H9 (cell line): ENCODE data around the gene CFAP107. TPM values are rescaled to one million over a fixed set of nuclear protein-coding genes. Genes with fewer than 3 reads are reported as not detected.

ENCODE experiments used
- DNase-seq: peaks from one replicate; pipeline ENCODE4 v3.0.0-alpha.2; 2017
- H2AFZ ChIP-seq: one replicate; pipeline ENCODE4 v1.6.1; 2013; ENCODE audit warnings: mild to moderate bottlenecking, low read length, control low read depth, moderate library complexity
- H2AK5ac ChIP-seq: 2 replicates; pipeline ENCODE4 v1.6.1; 2013; ENCODE audit warnings: low read length, control low read depth, mixed read lengths; ENCODE audit not compliant: insufficient read length
- H2BK120ac ChIP-seq: one replicate; pipeline ENCODE4 v1.6.1; 2013; ENCODE audit warnings: low read depth, mild to moderate bottlenecking, low read length, control low read depth, inconsistent platforms; ENCODE audit not compliant: poor library complexity, severe bottlenecking
- H2BK12ac ChIP-seq: 2 replicates; pipeline ENCODE4 v1.6.1; 2013; ENCODE audit warnings: low read length, control low read depth, mixed read lengths, low read depth; ENCODE audit not compliant: insufficient read length
- H2BK15ac ChIP-seq: 2 replicates; pipeline ENCODE4 v1.6.1; 2013; ENCODE audit warnings: low read depth, low read length, control low read depth
- H2BK20ac ChIP-seq: one replicate; pipeline ENCODE4 v1.6.1; 2013; ENCODE audit warnings: low read depth, mild to moderate bottlenecking, low read length, control low read depth, inconsistent platforms; ENCODE audit not compliant: poor library complexity, severe bottlenecking
- H2BK5ac ChIP-seq: 2 replicates; pipeline ENCODE4 v1.6.1; 2013; ENCODE audit warnings: low read length, control low read depth, mixed read lengths; ENCODE audit not compliant: insufficient read length
- H3K14ac ChIP-seq: 2 replicates; pipeline ENCODE4 v1.6.1; 2013; ENCODE audit warnings: low read length, control low read depth; ENCODE audit not compliant: insufficient read depth
- H3K18ac ChIP-seq: 2 replicates; pipeline ENCODE4 v1.6.1; 2013; ENCODE audit warnings: low read depth, mild to moderate bottlenecking, mixed read lengths, low read length, control low read depth; ENCODE audit not compliant: insufficient read length
- H3K23ac ChIP-seq: 2 replicates; pipeline ENCODE4 v1.6.1; 2013; ENCODE audit warnings: low read length, control low read depth, mixed read lengths, low read depth; ENCODE audit not compliant: insufficient read length
- H3K23me2 ChIP-seq: 2 replicates; pipeline ENCODE4 v1.6.1; 2013; ENCODE audit warnings: low read depth, mild to moderate bottlenecking, mixed read lengths, low read length, control low read depth; ENCODE audit not compliant: insufficient read length, poor library complexity, severe bottlenecking
- H3K27ac ChIP-seq: 2 replicates; pipeline ENCODE4 v1.5.1; 2013; ENCODE audit warnings: low read length, control low read depth, mixed read lengths, low read depth; ENCODE audit not compliant: insufficient read length
- H3K27me3 ChIP-seq: 2 replicates; pipeline ENCODE4 v1.6.1; 2013; ENCODE audit warnings: low read length, control low read depth, inconsistent platforms; ENCODE audit not compliant: insufficient read depth
- H3K4ac ChIP-seq: 2 replicates; pipeline ENCODE4 v1.6.1; 2013; ENCODE audit warnings: low read depth, mild to moderate bottlenecking, control low read depth, inconsistent platforms, low read length, moderate library complexity
- H3K4me1 ChIP-seq: 2 replicates; pipeline ENCODE4 v1.6.1; 2013; ENCODE audit warnings: low read length, control low read depth, inconsistent platforms; ENCODE audit not compliant: insufficient read depth
- H3K4me2 ChIP-seq: 2 replicates; pipeline ENCODE4 v1.6.1; 2013; ENCODE audit warnings: low read length, control low read depth, mixed read lengths; ENCODE audit not compliant: insufficient read length, insufficient read depth
- H3K56ac ChIP-seq: 2 replicates; pipeline ENCODE4 v1.6.1; 2013; ENCODE audit warnings: low read depth, mild to moderate bottlenecking, mixed read lengths, low read length, control low read depth; ENCODE audit not compliant: insufficient read length
- H3K79me1 ChIP-seq: 2 replicates; pipeline ENCODE4 v1.6.1; 2013; ENCODE audit warnings: low read depth, mild to moderate bottlenecking, moderate library complexity, low read length, control low read depth, inconsistent platforms; ENCODE audit not compliant: insufficient read depth, poor library complexity, severe bottlenecking
- H3K79me2 ChIP-seq: 2 replicates; pipeline ENCODE4 v1.6.1; 2013; ENCODE audit warnings: low read length, control low read depth, inconsistent platforms; ENCODE audit not compliant: insufficient read depth
- H3K9ac ChIP-seq: 2 replicates; pipeline ENCODE4 v1.6.1; 2013; ENCODE audit warnings: low read length, control low read depth, mixed read lengths; ENCODE audit not compliant: insufficient read length; ENCODE audit errors: extremely low read depth
- H3K9me3 ChIP-seq: one replicate; pipeline ENCODE4 v1.6.1; 2013; ENCODE audit warnings: low read depth, low read length, inconsistent platforms; ENCODE audit not compliant: control insufficient read depth
- H3T11ph ChIP-seq: one replicate; pipeline ENCODE4 v1.6.1; 2013; ENCODE audit warnings: mild to moderate bottlenecking, low read length, control low read depth, inconsistent platforms
- H4K20me1 ChIP-seq: one replicate; pipeline ENCODE4 v1.6.1; 2013; ENCODE audit not compliant: control insufficient read depth, insufficient read length, insufficient read depth
- H4K5ac ChIP-seq: 2 replicates; pipeline ENCODE4 v1.6.1; 2013; ENCODE audit warnings: low read depth, mild to moderate bottlenecking, mixed read lengths, low read length, control low read depth; ENCODE audit not compliant: insufficient read length
- H4K8ac ChIP-seq: replicated peaks from 2 replicates; pipeline ENCODE4 v1.6.1; 2013; ENCODE audit warnings: low read length, control low read depth, mixed read lengths, low read depth; ENCODE audit not compliant: insufficient read length
- H4K91ac ChIP-seq: 2 replicates; pipeline ENCODE4 v1.6.1; 2013; ENCODE audit warnings: low read depth, mild to moderate bottlenecking, moderate library complexity, mixed read lengths, low read length, control low read depth; ENCODE audit not compliant: insufficient read length
- H3K27ac Mint-ChIP-seq, 3 experiments: 2 replicates in 2 of 3; 3 replicates in 1 of 3; pipeline ENCODE4 v1.8.0; 2020 to 2021; ENCODE audit warnings: mixed read lengths in 3 of 3, mild to moderate bottlenecking in 1 of 3, moderate library complexity in 1 of 3
- H3K27me3 Mint-ChIP-seq: 2 replicates; pipeline ENCODE4 v1.8.0; 2021; ENCODE audit warnings: low read depth, mild to moderate bottlenecking, moderate library complexity, mixed read lengths
- H3K36me3 Mint-ChIP-seq, 3 experiments: 2 replicates in 2 of 3; 3 replicates in 1 of 3; pipeline ENCODE4 v1.8.0; 2020 to 2021; ENCODE audit warnings: low read depth in 3 of 3, mixed read lengths in 3 of 3; ENCODE audit not compliant: insufficient read depth in 1 of 3
- H3K4me1 Mint-ChIP-seq, 2 experiments: 2 replicates each; pipeline ENCODE4 v1.8.0; 2020; ENCODE audit warnings: mixed read lengths in 2 of 2
- H3K4me3 Mint-ChIP-seq, 2 experiments: 2 replicates in 1 of 2; 3 replicates in 1 of 2; pipeline ENCODE4 v1.8.0; 2020 to 2021; ENCODE audit warnings: mild to moderate bottlenecking in 2 of 2, mixed read lengths in 2 of 2, moderate library complexity in 1 of 2
- H3K9me3 Mint-ChIP-seq, 2 experiments: 2 replicates in 1 of 2; 3 replicates in 1 of 2; pipeline ENCODE4 v1.8.0; 2020; ENCODE audit warnings: mild to moderate bottlenecking in 2 of 2, mixed read lengths in 2 of 2, moderate library complexity in 1 of 2
- CTCF ChIP-seq: fragments of 200-600 bp; sonication (generic); conservative IDR thresholded peaks from 3 replicates; pipeline ENCODE4 v1.8.0; 2021; ENCODE audit warnings: antibody characterized with exemption, mild to moderate bottlenecking
- whole genome bisulfite sequencing: extraction: QIAGEN DNeasy Blood & Tissue Kit; methylation state at CpG from one replicate; pipeline ENCODE4 v1.1.7; 2013; ENCODE audit warnings: missing lambda C conversion rate, low lambda C conversion rate, mixed read lengths; ENCODE audit not compliant: insufficient read length; ENCODE audit errors: extremely low coverage; 5-methylcytosine and 5-hydroxymethylcytosine counted together
- total RNA-seq: library from RNA; stranded (reverse); gene quantifications from 2 replicates; pipeline ENCODE4 v1.2.1, GENCODE V29; 2021

CFAP107 gene
- total RNA-seq, 1 experiment from 2014 or later: not detected

- no peak overlapping the region for H3K27ac ChIP-seq
- no peaks in the 10 kb centered on the region for H3K23me2 ChIP-seq
- H3K36me3 Mint-ChIP-seq: no peaks in the 10 kb centered on the region
- no peaks in the 10 kb centered on the region for H4K20me1 ChIP-seq
- no peaks in the 10 kb centered on the region for H3K79me2 ChIP-seq
- no peak overlapping the region for H3K9ac ChIP-seq
- no peak overlapping the region for H3K4ac ChIP-seq
- no peaks in the 10 kb centered on the region for H3K27me3 ChIP-seq
- no peak overlapping the region for H3K4me3 Mint-ChIP-seq
- no peak overlapping the region for H3T11ph ChIP-seq
- H4K91ac ChIP-seq: no peak overlapping the region
- H3K9me3 ChIP-seq: no peaks in the 10 kb centered on the region
- no peak overlapping the region for H3K14ac ChIP-seq
- H4K8ac ChIP-seq: no peak overlapping the region
- H2BK5ac ChIP-seq: no peak overlapping the region
- H3K56ac ChIP-seq: no peak overlapping the region
- H4K5ac ChIP-seq: no peak overlapping the region
- no peak for DNase-seq
- peaks cover 19 to 25% of the 10 kb centered on the region in 2 experiments for H3K4me1 Mint-ChIP-seq
- H3K4me2 ChIP-seq: no peak overlapping the region
- TF ChIP-seq CTCF: no peak
- no peaks in the 10 kb centered on the region; a peak in 1 of 5 replicates for H3K9me3 Mint-ChIP-seq
- WGBS: no CpG with 5 or more reads among the region's 1 CpG
- no peak overlapping the region for H3K18ac ChIP-seq
- no peak overlapping the region for H2BK12ac ChIP-seq
- no peak overlapping the region for H2BK15ac ChIP-seq
- no peak overlapping the region for H2BK20ac ChIP-seq
- H3K23ac ChIP-seq: no peak overlapping the region
- no peak overlapping the region for H2BK120ac ChIP-seq
- no peak overlapping the region for H3K27ac Mint-ChIP-seq
- no peaks in the 10 kb centered on the region for H3K79me1 ChIP-seq
- H2AFZ ChIP-seq: no peak overlapping the region
- H2AK5ac ChIP-seq: no peak overlapping the region
- H3K4me1 ChIP-seq: no peaks in the 10 kb centered on the region; the same call in 1 of the 2 replicates
- peaks cover 5% of the 10 kb centered on the region for H3K27me3 Mint-ChIP-seq
Observed at GRCh38 chr1:12722626-12723025, 23.4 kb upstream of the CFAP107 start.
